Measurements from ENCODE around the gene FSD1L.
"Not testable (repeated sequence)": the region's sequence is repeated elsewhere in the genome, so short reads cannot be mapped to it uniquely, and the experiment has no call there.

Gene FSD1L

GRCh38 chr9:105579952-105580351, 132.1 kb downstream of the FSD1L start:
- not testable (repeated sequence) for DNase-seq

- not testable (repeated sequence) for DNase-seq
Measured at GRCh38 chr9:105581550-105581949, 133.7 kb downstream of the FSD1L start.

DNA sequence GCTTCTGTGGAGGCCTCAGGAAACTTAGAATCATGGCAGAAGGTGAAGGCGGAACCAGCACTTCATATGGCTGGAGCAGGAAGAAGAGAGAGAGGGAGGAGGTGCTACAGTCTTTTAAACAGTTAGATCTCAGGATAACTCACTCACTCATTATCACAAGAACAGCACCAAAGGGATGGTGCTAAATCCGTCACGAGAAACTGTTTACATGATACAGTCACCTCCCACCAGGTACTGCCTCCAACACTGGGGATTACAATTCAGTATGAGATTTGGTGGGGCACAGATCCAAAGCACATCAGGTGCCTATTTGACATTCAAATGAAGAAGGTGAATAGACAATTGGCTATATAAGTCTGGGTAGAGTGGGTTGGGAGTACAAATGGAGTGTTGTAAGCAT, 145.3 kb downstream of the FSD1L start:
- DNase-seq = no peak

Measured in COR-L47 (cell line).